Suprapubic skin (tissue), 3 donors: ENCODE data around the gene ATP9B.

ENCODE experiments used
- CTCF ChIP-seq, 2 donors: fragments of 200-600 bp in 1 of 2; fragments of 450-650 bp in 1 of 2; sonication (generic) in 1 of 2; IDR thresholded peaks; one replicate each; pipeline ENCODE4 v1.5.1; 2016 to 2019; ENCODE audit warnings: antibody characterized with exemption in 2 of 2, mild to moderate bottlenecking in 1 of 2, moderate library complexity in 1 of 2
- POLR2A ChIP-seq, 2 donors: fragments of 450-650 bp; IDR thresholded peaks; one replicate each; pipeline ENCODE4 v1.6.1; 2017; ENCODE audit warnings: antibody characterized with exemption in 2 of 2, mild to moderate bottlenecking in 2 of 2, moderate library complexity in 2 of 2

DNA sequence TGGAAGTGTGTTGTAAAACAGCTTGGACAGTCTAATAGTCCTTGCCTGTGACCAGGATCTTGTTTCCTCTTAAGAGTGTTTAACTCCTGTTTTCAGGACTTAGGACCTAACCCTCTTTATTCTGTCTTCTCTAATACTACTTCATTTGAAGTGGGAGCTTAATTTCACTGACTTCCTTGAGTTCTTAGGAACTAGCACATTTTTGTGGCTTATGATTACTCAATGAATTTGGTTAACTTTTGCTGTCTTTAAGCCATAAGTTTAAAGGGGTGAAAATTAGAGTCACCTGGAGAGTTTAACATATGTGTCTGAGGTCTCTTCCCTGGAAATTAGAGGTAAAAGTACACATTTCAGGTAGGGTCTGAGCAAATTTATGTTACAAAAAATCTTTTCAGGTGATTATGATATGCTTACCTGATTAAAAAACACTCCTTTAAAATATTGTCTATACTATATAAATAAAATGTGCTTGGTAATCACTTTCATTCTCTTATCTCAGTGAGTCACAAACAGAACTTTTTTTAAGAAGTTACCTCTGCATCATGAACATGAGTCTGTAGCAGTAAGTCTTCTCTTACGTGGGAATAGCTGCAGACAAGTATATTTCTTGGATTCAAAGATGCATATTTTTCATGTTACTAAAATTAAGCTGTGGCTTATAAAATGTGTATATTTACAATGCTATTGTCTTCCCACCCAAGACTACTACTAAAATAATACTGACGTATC, 52.7 kb downstream of the ATP9B start:
- TF ChIP-seq POLR2A (IDR thresholded peaks at IDR 0.05) (no peak), CTCF (IDR thresholded peaks at IDR 0.05) (no peak)
